HG03469 (cell line): ENCODE results near the gene SZT2.

Experiments
- ATAC-seq: cut with Tn5 transposase; IDR thresholded peaks from one replicate; pipeline ENCODE4 v1.9.1; 2021; ENCODE audit warnings: mild to moderate bottlenecking, moderate library complexity, moderate number of reproducible peaks; ENCODE audit not compliant: unreplicated experiment

The SZT2 gene

DNA sequence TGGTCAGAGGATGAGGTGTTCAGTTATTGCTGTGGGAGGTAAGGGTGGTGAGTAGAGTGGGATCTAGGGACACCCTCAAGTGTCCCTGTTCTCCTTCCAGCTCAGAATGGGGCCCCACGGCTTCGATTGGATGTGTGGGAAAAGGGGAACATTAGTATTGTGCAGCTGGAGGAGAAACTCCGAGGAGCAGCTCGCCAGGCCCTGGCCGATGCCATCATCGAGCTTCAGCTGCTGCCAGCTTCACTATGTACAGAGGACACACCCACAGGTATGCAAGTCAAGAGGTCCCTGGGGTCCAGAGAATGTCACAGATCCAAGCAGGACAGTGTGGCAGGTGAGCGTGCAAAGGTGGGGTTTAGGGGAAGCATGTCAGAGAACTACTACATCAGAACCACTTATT lies 50.1 kb downstream of the SZT2 start:
- no peak for ATAC-seq

DNA sequence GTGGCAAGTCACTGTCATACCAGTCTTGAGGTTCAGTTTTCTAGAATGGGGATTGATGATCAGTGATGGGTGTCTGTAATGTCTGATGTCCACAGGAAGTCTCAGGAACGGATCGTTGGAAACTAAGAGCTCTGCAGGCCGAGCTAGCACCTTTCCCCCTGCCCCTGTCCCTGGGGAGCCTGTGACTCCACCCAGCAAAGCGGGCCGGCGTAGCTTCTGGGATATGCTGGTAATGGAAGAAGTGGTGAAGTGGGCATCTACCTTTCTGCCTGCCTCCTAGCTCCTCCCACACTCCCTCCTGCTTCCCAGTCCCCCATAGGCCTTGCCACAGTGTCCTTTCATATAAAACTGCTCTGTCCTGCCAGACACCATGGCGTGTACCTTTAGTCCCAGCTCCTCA lies 50.7 kb downstream of the SZT2 start:
- ATAC-seq: no peak

GRCh38 chr1:43441166-43441893 lies 51.6 kb downstream of the SZT2 start:
- ATAC-seq: no peak

GRCh38 chr1:43441894-43442637 lies 52.4 kb downstream of the SZT2 start:
- no peak for ATAC-seq

DNA sequence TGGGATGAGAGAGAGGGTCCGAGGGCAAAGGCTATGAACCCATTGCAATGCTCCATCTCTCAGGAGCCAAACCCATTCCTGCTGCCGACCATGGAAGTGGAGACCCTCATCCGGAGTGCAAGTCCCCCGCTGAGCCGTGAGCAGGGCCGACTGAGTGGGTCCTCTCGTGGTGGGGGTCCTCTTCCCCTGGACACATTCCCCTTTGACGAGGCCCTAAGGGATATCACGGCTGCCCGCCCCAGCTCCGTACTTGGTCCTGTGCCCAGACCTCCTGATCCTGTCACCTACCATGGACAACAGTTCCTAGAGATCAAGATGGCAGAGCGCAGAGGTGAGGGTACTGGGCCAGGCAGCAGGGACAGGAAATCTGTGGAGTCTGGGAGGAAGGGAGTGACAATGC lies 53.1 kb downstream of the SZT2 start:
- ATAC-seq: no peak

DNA sequence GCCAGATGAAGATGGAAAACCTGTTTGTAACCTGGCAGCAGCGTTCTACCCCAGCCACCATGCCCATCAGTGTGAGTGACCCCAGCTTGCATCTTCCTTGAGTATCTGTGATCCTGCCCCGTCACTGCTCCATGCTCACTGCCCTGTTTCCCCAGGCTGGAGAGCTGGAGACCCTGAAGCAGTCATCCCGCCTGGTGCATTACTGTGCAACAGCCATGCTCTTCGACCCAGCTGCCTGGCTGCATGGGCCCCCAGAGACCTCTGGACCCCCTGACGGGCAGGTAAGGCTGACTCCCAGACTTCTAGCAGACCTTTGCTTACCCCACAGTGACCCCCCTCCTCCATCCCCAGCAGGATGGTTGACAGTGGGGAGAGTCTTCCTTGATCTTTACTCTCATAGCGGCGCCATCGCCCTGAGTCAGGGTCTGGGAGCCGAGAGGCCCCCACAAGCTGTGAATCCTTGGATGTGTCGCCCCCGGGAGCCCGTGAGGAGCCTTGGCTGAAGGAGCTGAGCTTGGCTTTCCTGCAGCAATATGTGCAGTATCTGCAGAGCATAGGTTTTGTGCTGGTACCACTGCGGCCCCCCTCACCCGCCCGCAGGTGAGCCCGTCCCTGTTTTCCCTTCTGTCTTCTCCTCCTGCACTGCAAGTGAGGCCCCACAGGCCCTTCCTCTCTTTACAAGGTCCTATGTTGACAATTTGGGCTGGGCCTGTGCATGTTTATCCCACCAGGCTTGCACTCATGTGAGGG lies 53.7 kb downstream of the SZT2 start:
- no peak for ATAC-seq

DNA sequence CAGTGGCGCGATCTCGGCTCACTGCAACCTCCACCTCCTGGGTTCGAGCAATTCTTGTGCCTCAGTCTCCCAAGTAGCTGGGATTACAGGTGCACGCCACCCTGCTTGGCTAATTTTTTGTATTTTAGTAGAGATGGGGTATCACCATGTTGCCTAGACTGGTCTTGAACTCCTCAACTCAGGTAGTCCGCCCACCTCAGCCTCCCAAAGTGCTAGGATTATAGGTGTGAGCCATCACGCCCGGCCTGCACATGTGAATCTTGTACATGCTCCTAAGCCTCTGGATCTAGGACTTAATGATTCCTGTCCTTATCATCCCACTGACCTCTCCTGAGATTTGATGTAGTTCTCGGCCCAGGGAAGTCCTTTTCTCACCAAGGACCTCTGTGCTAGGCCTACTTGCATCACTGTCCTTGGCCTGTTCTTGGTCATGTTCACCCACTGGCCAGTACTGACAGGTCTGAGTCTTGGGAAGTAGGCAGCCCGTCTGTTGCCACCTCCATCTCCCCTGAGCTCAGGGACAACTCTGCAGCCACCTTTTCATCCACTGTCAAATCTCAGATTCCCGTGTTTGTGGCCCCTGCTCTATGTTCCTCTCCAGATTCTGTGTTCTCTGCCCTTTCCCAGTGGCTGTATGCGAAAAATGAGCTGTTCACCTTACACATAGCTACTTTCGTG lies 54.6 kb downstream of the SZT2 start:
- ATAC-seq: no peak

- no peak for ATAC-seq
Observed at GRCh38 chr1:43444836-43445235, 55.1 kb downstream of the SZT2 start.

DNA sequence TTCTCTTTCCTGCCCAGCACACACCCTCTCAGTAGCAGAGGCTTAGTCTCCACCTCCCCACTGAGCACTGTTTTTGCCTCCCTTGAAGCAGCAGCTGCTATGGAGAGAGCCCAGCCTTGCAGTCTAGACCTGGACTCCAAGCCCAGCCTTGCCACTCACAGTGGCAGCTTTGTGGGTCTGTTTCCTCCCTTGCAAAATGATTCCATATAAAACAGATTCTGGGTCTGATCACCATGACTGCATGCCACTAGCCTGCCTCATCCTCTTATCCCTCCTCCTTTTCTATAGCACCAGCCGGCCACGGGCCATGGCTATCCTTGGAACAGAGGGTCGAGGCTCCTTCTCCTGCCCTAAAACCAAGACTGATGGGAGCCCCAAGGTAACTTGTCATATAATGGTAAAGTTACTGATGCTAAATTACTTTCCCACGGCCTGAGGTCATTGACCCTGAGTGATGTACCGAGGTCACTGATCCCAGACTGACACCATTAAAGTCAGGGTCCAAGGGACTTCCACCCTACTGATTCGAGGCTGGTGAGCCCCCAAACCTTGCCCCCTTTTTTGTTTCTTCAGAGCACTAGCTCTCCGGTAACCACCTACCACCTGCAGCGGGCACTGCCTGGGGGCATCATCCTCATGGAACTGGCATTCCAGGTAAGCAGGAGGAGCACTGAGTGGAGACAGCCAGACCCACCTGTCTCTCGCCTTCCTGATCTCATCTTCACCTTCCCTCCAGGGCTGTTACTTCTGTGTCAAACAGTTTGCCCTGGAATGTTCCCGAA lies 56.1 kb downstream of the SZT2 start:
- no peak for ATAC-seq

- ATAC-seq: no peak
Observed at GRCh38 chr1:43446388-43446740, 56.7 kb downstream of the SZT2 start.

DNA sequence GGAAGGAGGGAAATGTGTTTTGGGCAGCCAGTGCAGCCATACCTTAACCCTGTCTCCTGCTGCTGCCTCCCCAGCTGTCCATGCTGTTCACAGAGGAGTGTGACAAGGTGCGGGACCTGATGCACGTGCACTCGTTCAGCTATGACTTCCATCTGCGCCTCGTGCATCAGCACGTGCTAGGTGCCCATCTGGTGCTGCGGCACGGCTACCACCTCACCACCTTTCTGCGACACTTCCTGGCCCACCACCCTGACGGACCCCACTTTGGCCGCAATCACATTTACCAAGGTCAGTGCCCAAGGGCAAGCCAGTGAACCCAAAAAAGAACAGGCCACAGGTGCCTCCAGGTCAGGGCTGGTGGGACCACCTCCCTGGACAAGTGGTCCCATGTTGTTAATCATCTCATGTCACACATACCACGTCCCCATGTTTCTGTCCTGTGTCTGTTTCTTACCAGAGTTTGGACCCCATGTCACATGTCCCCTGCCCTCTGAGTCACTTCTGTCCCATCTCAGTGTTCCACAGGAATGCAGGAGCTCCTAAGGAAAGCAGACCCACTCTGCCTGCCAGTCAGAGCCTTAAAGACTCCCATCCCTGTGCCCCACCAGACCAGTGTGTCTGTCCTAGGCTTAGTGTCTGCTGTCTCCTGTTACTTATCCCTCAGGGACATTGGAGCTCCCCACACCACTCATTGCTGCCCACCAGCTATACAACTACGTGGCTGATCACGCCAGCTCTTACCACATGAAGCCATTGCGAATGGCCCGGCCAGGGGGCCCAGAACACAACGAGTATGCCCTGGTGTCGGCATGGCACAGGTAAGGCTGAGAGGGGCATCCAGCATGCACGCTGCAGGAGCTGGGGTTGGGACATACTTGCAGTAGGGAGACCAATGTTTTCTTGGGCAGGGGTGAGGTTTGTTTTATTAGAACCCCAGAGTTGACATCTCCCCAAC lies 57.5 kb downstream of the SZT2 start:
- ATAC-seq: no peak

DNA sequence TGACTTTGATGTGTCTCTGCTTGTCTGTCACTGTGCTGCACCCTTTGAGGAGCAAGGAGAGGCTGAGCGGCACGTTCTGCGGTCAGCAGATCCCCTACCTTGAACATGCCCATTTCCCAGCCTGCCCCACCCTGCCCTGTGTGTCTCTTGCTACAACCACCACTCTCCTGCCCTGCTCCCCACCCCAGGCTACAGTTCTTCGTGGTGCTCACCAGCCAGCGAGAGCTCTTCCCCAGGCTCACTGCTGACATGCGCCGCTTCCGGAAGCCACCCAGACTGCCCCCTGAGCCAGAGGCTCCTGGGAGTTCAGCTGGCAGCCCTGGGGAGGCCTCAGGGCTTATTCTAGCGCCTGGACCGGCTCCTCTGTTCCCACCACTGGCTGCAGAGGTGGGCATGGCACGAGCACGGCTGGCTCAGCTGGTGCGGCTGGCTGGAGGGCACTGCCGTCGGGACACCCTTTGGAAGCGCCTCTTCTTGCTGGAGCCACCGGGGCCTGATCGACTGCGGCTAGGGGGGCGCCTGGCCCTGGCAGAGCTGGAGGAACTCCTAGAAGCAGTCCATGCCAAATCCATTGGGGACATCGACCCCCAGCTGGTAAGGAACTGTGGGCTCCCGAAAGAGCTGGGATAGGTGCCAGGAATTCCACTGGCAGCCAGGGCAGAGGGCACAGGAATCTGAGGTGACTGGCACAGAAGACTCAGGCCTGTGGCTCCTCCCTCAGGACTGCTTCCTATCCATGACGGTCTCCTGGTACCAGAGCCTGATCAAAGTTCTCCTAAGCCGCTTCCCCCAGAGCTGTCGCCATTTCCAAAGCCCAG lies 58.4 kb downstream of the SZT2 start:
- ATAC-seq: no peak

GRCh38 chr1:43448955-43449707 lies 59.4 kb downstream of the SZT2 start:
- no peak for ATAC-seq

DNA sequence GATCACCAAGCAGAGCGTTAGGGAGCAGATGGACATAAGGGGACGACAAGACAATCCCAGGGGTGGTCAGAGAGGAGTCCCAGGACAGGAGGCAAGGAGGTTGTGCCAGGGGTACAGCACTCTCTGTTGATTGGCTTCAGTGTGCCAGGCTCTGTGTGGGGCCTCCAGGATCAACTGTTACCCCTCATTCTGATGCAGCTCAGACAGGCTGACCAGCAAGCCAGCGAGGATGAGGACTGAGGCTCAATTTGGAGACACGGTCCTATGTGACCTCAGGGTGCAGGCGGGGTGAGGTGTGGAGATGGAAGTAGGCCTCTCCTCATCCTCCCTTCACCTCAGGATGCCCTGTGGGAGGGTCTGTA lies 60.0 kb downstream of the SZT2 start:
- no peak for ATAC-seq

DNA sequence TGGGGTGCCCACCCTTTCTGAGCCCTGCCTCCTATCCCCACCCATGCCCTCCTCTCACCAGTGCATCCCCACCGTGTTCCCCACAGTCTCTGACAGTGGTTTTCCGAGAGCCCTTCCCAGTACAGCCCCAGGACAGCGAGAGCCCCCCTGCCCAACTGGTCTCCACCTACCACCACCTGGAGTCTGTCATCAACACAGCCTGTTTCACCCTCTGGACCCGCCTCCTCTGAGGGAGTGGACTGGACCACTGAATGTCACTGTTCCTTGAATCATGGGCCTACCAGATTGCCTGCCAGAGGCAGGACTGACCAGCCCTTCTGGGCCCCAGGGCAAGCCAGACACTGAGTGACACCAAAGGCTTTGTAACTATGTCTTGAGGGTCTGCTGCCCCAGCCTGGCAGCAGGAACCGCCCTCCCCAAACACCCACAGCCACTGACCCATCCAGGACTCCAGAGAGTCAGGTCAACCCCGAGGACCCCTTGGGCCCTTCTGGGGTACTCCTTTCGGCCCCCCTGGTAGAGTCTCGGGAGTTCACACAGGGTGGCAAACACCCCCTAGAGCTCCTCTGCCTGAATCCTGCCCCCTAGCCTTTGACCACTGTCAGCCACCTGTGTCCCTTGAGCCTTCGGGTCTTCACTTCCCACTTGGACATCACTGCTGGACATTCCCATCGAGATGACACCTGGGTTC lies 60.7 kb downstream of the SZT2 start:
- no peak for ATAC-seq

DNA sequence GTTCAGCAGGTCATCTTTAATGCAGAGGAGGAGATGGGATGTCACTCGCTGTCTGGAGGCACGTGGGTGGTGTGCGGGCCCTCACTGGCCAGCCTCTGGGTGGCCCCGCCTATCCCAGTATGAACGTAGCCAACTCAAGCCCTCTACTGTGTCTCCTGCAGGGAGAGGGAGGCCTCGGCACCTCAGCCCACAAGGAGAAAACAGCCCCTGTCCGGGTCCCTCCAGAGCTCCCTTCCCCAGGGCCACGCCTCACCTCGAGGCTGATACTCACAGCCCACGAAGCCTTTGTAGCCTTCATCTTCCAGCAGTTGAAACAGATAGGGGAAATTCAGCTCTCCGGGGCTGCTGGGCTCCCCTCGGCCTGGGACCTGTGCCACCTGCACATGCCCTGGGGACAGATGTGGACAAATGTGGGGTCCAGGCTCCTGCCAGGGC lies 61.5 kb downstream of the SZT2 start:
- no peak for ATAC-seq
